ENCODE data around the gene OR1J2. TPM values are rescaled to one million over a fixed set of nuclear protein-coding genes. Genes with fewer than 3 reads are reported as not detected.

Gene OR1J2
- total and polyA plus RNA-seq, 2 of the 4 experiments (the other 2 are of a cell fraction), result not detected

GRCh38 chr9:122466456-122466855, 44.1 kb upstream of the OR1J2 start:
- ATAC-seq (ENCODE audit: low read depth) (no peak), DNase-seq (no peak)
- BruUV-seq (replicated peaks), result no TSS peak
- Histone ChIP-seq H3K9ac (ENCODE audit: low read depth, low read length) (no peak overlapping the region), H3K14ac (replicated peaks; ENCODE audit: low read depth, low read length) (no peak overlapping the region), H3K4me1 (ENCODE audit: control insufficient read depth, insufficient read depth, low read length) (no peaks in the 10 kb centered on the region; the same call in 1 of the 2 replicates), H3K9me1 (ENCODE audit: insufficient read depth, low read length) (no peaks in the 10 kb centered on the region), H2BK20ac (ENCODE audit: low read depth, low read length) (no peak overlapping the region), H2BK5ac (ENCODE audit: low read depth, low read length, poor library complexity, severe bottlenecking) (no peak overlapping the region), H3K79me1 (ENCODE audit: low read depth in 1 of 2, low read length in 2 of 2) (no peaks in the 10 kb centered on the region), H3K56ac (ENCODE audit: extremely low read depth, insufficient read depth, low read length) (no peak overlapping the region), H4K91ac (ENCODE audit: insufficient read depth, low read depth, low read length) (no peak overlapping the region; the same call in 1 of the 2 replicates), H2AK5ac (ENCODE audit: low read depth, low read length) (no peak overlapping the region), H3K9me3 (ENCODE audit: control insufficient read depth, insufficient read depth, low read length) (no peaks in the 10 kb centered on the region), H3K4me2 (ENCODE audit: low read depth, low read length) (no peak overlapping the region), H3K4ac (ENCODE audit: low read depth, low read length) (no peak overlapping the region), H3K36me3 (ENCODE audit: control insufficient read depth, insufficient read depth, low read length) (no peaks in the 10 kb centered on the region), H4K20me1 (ENCODE audit: insufficient read depth, low read length) (no peaks in the 10 kb centered on the region), H4K8ac (ENCODE audit: low read depth in 2 of 2, low read length in 2 of 2) (no peak overlapping the region), H2BK15ac (ENCODE audit: low read depth, low read length) (peak overlapping the region; percentile 51; the same call in 1 of the 3 replicates), H3K27me3 (ENCODE audit: control insufficient read depth, insufficient read depth, low read length) (no peaks in the 10 kb centered on the region), H2BK120ac (ENCODE audit: low read depth, low read length) (peak overlapping the region; percentile 19), H3K27ac (ENCODE audit: insufficient read depth, low read length) (no peak overlapping the region), H4K5ac (ENCODE audit: low read depth, low read length) (no peak overlapping the region), H2AK9ac (replicated peaks; ENCODE audit: low read depth, low read length, poor library complexity) (no peak overlapping the region), H3K23ac (ENCODE audit: low read depth, low read length) (no peak overlapping the region), H2AFZ (replicated peaks; ENCODE audit: low read length, poor library complexity) (no peak overlapping the region), H3K4me3 (ENCODE audit: insufficient read depth, low read depth, low read length) (no peak overlapping the region), H3K18ac (ENCODE audit: low read depth, low read length) (no peak overlapping the region)
- CTCF ChIA-PET, result no interaction called here
- POLR2A ChIA-PET (ENCODE audit: unreplicated experiment), result no interaction called here
- in situ Hi-C loops (cut with MboI; ENCODE audit: low sequenced_read_pairs), result no loop called here
- intact Hi-C loops (cut with micrococcal nuclease), result loop anchor here (5.0 kb wide), 2 partner anchors 526 to 886 kb away; no protein-coding TSS in a partner anchor
- WGBS, 2 experiments (ENCODE audit: extremely low coverage in 2 of 2, insufficient read length in 1 of 2), result no CpG with 5 or more reads among the region's 3 CpGs
- TF ChIP-seq CHD1 (IDR thresholded peaks at IDR 0.05; ENCODE audit: low read depth, low read length) (no peak), POLR2A (IDR thresholded peaks at IDR 0.05; ENCODE audit: low read depth, low read length) (no peak), RCOR1 (IDR thresholded peaks at IDR 0.05; ENCODE audit: insufficient replicate concordance, low read length) (no peak), BHLHE40 (IDR thresholded peaks at IDR 0.05; ENCODE audit: low read depth, low read length) (no peak), RFX5 (IDR thresholded peaks at IDR 0.05; ENCODE audit: low read depth, low read length) (no peak), MAZ (IDR thresholded peaks at IDR 0.05; ENCODE audit: borderline replicate concordance, low read depth, low read length) (no peak), FOS (IDR thresholded peaks at IDR 0.05; ENCODE audit: low read depth, low read length) (no peak), SMC3 (IDR thresholded peaks at IDR 0.05; ENCODE audit: low read depth, low read length) (no peak), MAFK (IDR thresholded peaks at IDR 0.05; ENCODE audit: low read depth, low read length) (no peak), RAD21 (IDR thresholded peaks at IDR 0.05; ENCODE audit: low read length) (no peak), MXI1 (IDR thresholded peaks at IDR 0.05; ENCODE audit: borderline replicate concordance, low read depth, low read length) (no peak), CTCF (conservative IDR thresholded peaks at IDR 0.05; ENCODE audit: low read depth, low read length) (no peak), NFE2L2 (IDR thresholded peaks at IDR 0.05; ENCODE audit: low read depth, low read length) (no peak)
- TF ChIP-seq, protein P1, sequence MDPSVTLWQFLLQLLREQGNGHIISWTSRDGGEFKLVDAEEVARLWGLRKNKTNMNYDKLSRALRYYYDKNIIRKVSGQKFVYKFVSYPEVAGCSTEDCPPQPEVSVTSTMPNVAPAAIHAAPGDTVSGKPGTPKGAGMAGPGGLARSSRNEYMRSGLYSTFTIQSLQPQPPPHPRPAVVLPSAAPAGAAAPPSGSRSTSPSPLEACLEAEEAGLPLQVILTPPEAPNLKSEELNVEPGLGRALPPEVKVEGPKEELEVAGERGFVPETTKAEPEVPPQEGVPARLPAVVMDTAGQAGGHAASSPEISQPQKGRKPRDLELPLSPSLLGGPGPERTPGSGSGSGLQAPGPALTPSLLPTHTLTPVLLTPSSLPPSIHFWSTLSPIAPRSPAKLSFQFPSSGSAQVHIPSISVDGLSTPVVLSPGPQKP (IDR thresholded peaks at IDR 0.05; ENCODE audit: borderline replicate concordance, low read depth, low read length), result no peak
- dilution Hi-C loops (cut with HindIII; ENCODE audit: low sequenced_read_pairs, unreplicated experiment), result no loop called here

Measured in IMR-90 (cell line).